Measurements from ENCODE around the gene TRIM60.
"Not testable (repeated sequence)": the region's sequence is repeated elsewhere in the genome, so short reads cannot be mapped to it uniquely, and the experiment has no call there.

The TRIM60 gene

GRCh38 chr4:165031436-165032211 is at the start of gene TRIM60:
Gene TRIM60 (plus strand): TSS chr4:165031999. CDS start chr4:165040073, 8,074 bp downstream.
- H3K27ac ChIP-seq: no peak within 1 kb of the TSS
- DNase-seq (ENCODE audit: low read depth, low spot score): no peak

DNA sequence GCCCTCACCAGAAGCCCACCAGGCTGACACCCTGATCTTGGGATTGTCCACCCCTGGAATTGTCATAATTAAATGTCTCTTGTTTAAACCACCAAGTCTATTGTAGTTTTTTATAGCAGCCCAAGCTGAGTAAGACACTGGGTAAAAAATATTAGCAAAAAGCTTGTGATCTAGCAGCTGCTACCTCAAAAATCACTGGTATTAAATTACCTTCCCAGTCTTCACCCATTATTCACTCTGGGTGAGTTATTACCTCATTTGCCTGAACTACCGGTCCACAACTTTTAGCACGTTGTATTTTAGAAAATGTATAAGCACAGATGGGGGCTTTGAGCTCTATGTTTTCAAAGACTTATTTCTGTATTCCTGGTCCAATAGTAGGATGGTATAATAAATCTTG is 42.3 kb upstream of the TRIM60 start:
- no peak for DNase-seq (ENCODE audit: low read depth, low spot score)

DNA sequence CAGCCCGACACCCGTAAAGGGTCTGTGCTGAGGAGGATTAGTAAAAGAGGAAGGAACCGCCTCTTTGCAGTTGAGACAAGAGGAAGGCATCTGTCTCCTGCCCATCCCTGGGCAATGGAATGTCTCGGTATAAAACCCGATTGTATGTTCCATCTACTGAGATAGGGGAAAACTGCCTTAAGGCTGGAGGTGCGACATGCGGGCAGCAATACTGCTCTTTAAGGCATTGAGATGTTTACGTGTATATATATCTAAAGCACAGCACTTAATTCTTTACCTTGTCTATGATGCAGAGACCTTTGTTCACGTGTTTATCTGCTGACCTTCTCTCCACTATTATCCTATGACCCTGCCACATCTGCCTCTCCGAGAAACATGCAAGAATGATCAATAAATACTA is 41.0 kb upstream of the TRIM60 start:
- not testable (repeated sequence) for DNase-seq (ENCODE audit: low read depth, low spot score); H3K27ac ChIP-seq

More for the DNA sequence above, 42.3 kb upstream of the TRIM60 start:
- H3K27ac ChIP-seq: no peak overlapping the region

DNA sequence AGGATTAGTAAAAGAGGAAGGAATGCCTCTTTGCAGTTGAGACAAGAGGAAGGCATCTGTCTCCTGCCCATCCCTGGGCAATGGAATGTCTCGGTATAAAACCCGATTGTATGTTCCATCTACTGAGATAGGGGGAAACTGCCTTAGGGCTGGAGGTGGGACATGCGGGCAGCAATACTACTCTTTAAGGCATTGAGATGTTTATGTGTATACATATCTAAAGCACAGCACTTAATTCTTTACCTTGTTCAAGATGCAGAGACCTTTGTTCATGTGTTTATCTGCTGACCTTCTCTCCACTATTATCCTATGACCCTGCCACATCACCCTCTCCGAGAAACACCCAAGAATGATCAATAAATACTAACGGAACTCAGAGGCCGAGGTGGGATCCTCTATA is 35.7 kb upstream of the TRIM60 start:
- not testable (repeated sequence) for H3K27ac ChIP-seq; DNase-seq (ENCODE audit: low read depth, low spot score)

DNA sequence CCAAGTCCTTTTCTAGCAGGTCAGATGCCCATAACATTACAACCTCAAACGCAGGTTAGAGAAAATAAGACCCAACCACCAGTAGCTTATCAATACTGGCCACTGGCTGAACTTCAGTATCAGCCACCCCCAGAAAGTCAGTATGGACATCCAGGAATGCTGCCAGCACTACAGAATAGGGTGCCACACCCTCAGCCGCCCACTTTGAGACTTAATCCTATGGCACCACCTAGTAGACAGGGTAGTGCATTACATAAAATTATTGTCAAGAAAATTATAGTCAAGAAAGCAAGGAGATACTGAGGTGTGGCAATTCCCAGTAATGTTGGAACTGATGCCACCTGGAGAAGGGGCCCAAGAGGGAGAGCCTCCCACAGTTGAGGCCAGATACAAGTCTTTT is 34.5 kb upstream of the TRIM60 start:
- H3K27ac ChIP-seq: no peak overlapping the region
- no peak for DNase-seq (ENCODE audit: low read depth, low spot score)

DNA sequence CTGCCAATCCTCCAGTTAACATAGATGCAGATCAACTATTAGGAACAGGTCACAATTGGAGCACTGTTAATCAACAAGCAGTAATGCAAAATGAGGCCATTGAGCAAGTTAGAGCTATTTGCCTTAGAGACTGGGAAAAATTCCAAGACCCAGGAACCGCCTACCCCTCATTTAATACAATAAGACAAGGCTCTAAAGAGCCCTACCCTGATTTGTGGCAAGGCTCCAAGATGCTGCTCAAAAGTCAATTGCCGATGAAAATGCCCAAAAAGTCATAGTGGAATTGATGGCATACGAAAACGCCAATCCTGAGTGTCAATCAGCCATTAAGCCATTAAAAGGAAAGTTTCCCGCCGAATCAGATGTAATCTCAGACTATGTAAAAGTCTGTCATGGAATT is 33.9 kb upstream of the TRIM60 start:
- H3K27ac ChIP-seq: no peak overlapping the region
- no peak for DNase-seq (ENCODE audit: low read depth, low spot score)

- not testable (repeated sequence) for DNase-seq (ENCODE audit: low read depth, low spot score); H3K27ac ChIP-seq
Observed at GRCh38 chr4:164998526-164999080, 33.2 kb upstream of the TRIM60 start.

GRCh38 chr4:165001957-165002356 is 29.8 kb upstream of the TRIM60 start:
- DNase-seq (ENCODE audit: low read depth, low spot score); H3K27ac ChIP-seq: not testable (repeated sequence)

DNA sequence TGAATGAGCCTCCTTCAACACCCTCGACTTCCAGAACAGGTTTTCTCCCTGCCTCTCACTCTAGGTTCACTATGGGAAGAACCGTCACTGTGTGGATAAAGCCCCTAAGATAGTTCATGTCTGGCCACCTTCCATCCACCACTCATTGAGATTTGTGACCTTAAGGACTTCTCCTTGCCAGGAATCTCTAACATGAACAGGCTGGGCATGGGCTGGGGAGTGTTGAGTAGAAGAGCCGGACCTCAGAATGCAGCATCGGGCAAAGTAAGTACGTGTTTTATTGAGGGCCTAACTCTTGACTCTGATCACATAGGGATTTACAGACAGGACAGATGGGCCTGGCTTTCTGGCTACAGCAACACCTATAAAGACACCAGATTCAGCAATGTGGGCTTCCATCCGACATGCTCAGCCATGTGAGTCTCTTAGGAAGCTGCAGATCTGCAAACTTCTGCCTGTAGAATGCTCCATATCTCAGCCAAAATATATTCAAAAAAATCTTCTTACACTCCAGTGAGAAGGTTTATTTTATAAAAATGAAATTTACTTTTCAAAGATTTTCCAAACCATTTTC is 26.4 kb upstream of the TRIM60 start:
- H3K27ac ChIP-seq: no peak overlapping the region
- DNase-seq (ENCODE audit: low read depth, low spot score): no peak

GRCh38 chr4:165006456-165006855 is 25.3 kb upstream of the TRIM60 start:
- DNase-seq (ENCODE audit: low read depth, low spot score): no peak
- no peak overlapping the region for H3K27ac ChIP-seq

DNA sequence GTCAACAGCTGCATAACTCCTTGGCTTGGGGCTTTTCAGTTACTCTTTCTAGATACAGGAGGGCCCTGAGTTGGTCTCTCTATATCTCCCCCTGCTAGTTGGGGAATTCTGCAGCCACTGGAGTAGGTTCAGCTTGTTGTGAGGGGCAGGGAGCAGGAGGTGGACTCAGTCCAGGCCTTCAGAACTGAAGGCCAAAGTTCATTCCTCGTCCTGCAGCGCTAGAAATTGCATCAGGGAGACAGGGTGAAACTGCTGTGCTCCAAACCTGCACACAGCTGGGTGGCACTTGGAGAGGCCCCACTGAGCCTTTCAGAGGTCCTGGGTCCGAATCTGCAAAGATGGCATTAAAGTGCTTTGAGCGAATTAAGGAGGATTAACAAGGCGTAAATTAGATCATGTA is 24.9 kb upstream of the TRIM60 start:
- DNase-seq (ENCODE audit: low read depth, low spot score): no peak

GRCh38 chr4:165009493-165010227 is 22.1 kb upstream of the TRIM60 start:
- H3K27ac ChIP-seq: no peak overlapping the region
- no peak for DNase-seq (ENCODE audit: low read depth, low spot score)

More for the DNA sequence above, 24.9 kb upstream of the TRIM60 start:
- no peak overlapping the region for H3K27ac ChIP-seq

DNA sequence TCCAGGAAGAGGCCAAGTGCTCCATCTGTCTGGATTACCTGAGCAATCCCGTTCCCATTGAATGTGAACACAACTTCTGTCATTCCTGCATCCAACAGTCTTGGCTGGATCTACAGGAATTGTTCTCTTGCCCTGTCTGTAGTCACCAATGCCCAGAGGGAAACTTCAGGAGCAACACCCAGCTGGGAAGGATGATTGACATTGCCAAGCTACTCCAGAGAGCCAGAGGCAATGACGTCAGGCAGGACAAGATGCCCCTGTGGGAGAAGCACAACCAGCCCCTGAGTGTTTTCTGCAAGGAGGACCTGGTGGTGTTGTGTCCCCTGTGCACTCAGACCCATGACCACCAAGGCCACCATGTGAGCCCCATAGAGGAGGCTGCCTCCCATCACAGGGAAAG is 21.3 kb upstream of the TRIM60 start:
- no peak overlapping the region for H3K27ac ChIP-seq
- DNase-seq (ENCODE audit: low read depth, low spot score): no peak

DNA sequence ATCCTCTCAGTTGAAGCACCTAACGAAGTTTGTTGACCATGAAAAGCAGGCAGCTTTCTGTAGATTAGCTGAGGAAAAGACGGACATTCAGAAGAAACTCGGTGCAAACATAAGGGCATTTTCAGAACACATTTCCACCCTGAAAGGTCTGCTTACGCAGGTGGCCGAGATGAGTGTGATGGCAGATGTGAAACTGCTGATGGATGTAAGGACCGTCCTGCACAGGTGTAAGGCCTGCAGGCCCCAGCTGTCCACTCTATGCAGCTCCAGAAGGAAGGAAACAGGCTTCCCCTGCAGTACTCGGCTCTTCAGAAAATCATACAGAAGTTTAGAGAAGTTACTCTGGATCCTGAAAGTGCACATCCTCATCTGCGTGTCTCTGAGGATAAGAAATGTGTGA is 20.8 kb upstream of the TRIM60 start:
- H3K27ac ChIP-seq: no peak overlapping the region
- no peak for DNase-seq (ENCODE audit: low read depth, low spot score)

DNA sequence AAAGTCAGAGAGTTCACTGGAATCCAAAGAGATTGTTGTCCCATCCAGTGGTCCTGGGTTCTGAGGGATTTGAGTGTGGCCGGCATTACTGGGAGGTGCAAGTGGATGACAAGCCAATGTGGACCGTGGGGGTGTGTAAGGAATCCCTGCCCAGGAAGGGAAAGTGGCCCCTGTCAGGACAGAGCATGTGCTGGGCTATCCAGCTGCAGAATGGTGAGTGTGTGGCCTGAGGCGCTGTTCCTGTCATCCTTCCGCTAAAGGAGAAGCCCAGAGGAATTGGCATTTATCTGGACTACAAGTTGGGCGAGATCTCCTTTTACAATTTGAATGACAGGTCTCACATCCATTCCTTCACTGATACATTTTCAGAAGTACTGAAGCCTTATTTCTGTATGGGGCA is 20.4 kb upstream of the TRIM60 start:
- DNase-seq (ENCODE audit: low read depth, low spot score): no peak
- H3K27ac ChIP-seq: no peak overlapping the region

DNA sequence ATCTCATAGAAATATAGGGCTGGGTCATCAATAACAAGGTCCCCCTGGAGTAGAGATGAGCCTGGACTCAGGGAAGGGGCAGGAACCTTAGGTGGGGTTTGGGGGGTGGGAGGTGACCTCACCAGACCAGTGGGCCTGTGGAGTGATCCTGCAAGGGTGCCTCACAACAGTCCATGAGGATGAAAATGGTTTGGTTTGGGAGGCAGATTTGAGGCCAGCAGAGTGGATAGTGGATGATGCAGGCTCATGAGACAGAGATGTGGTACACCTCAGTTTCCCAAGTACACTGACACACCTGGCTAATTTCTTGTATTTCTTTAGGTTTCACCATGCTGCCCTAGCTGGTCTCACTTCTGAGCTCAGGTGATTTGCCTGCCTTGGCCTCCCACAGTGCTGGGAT is 18.1 kb upstream of the TRIM60 start:
- DNase-seq (ENCODE audit: low read depth, low spot score): no peak
- H3K27ac ChIP-seq: no peak overlapping the region

DNA sequence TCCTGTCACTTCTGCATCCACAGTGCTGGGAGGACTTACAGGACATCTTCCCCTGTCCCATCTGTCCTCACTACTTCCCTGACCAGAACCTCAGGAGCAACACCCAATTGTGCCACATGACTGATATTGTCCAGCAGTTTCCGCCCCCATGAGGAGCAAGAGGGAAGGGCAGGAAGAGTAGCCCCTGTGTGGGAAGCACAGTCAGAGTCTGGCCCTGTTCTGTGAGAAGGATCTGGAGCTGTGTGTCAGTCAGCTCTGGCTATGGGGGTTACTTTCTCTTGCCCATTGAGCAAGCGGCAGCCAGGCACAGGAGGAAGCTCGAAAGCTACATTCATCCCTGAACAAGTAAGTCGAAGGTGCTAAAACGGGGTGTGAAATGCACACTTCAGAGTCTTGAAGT is 14.8 kb upstream of the TRIM60 start:
- DNase-seq (ENCODE audit: low read depth, low spot score): no peak
- H3K27ac ChIP-seq: no peak overlapping the region

DNA sequence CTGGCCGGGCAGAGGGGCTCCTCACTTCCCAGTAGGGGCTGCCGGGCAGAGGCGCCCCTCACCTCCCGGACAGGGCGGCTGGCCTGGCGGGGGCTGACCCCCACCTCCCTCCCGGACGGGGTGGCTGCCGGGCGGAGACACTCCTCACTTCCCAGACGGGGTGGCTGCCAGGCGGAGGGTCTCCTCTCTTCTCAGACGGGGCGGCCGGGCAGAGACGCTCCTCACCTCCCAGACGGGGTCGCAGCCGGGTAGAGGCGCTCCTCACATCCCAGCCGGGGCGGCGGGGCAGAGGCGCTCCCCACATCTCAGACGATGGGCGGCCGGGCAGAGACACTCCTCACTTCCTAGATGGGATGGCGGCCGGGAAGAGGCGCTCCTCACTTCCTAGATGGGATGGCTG is 11.8 kb upstream of the TRIM60 start:
- not testable (repeated sequence) for H3K27ac ChIP-seq; DNase-seq (ENCODE audit: low read depth, low spot score)

GRCh38 chr4:165025782-165026181 is 6.0 kb upstream of the TRIM60 start:
- not testable (repeated sequence) for H3K27ac ChIP-seq; DNase-seq (ENCODE audit: low read depth, low spot score)

GRCh38 chr4:165027762-165028402 is 3.9 kb upstream of the TRIM60 start:
- DNase-seq (ENCODE audit: low read depth, low spot score): no peak
- no peak overlapping the region for H3K27ac ChIP-seq

All from epithelial cell of prostate (primary cell).